ENCODE data around the gene C12orf57.

C12orf57 gene

GRCh38 chr12:6957741-6958608 lies 14.2 kb downstream of the C12orf57 start:
- Histone ChIP-seq H3K27ac (no peak overlapping the region), H3K36me3 (ENCODE audit: insufficient read depth) (no peaks in the 10 kb centered on the region), H3K27me3 (ENCODE audit: insufficient read depth, low read depth) (no peaks in the 10 kb centered on the region), H2AFZ (ENCODE audit: low read depth) (no peak overlapping the region), H3K9ac (no peak overlapping the region), H3K4me1 (ENCODE audit: low read depth, poor library complexity, severe bottlenecking) (peaks cover 18% of the 10 kb centered on the region), H4K20me1 (ENCODE audit: insufficient read depth) (no peaks in the 10 kb centered on the region), H3K4me3 (IDR thresholded peaks at IDR 0.05; ENCODE audit: insufficient read depth, low read depth, low read length) (no peak overlapping the region), H3K79me2 (ENCODE audit: insufficient read depth, low read depth) (no peaks in the 10 kb centered on the region), H3K4me2 (no peak overlapping the region)
- TF ChIP-seq CTCF (conservative IDR thresholded peaks at IDR 0.05; ENCODE audit: low read depth, low read length): no peak

- Histone ChIP-seq H3K4me2 (no peak overlapping the region), H4K20me1 (ENCODE audit: insufficient read depth) (no peaks in the 10 kb centered on the region), H3K4me1 (ENCODE audit: low read depth, poor library complexity, severe bottlenecking) (peaks cover 11% of the 10 kb centered on the region), H3K79me2 (ENCODE audit: insufficient read depth, low read depth) (no peaks in the 10 kb centered on the region), H3K36me3 (ENCODE audit: insufficient read depth) (no peaks in the 10 kb centered on the region), H3K4me3 (IDR thresholded peaks at IDR 0.05; ENCODE audit: insufficient read depth, low read depth, low read length) (no peak overlapping the region), H3K27ac (no peak overlapping the region), H3K9ac (no peak overlapping the region), H2AFZ (ENCODE audit: low read depth) (no peak overlapping the region), H3K27me3 (ENCODE audit: insufficient read depth, low read depth) (no peaks in the 10 kb centered on the region)
- no peak for TF ChIP-seq CTCF (conservative IDR thresholded peaks at IDR 0.05; ENCODE audit: low read depth, low read length)
Measured at GRCh38 chr12:6958609-6959057, 14.8 kb downstream of the C12orf57 start.

- no peaks in the 10 kb centered on the region for H4K20me1 ChIP-seq (ENCODE audit: insufficient read depth)
- TF ChIP-seq CTCF (conservative IDR thresholded peaks at IDR 0.05; ENCODE audit: low read depth, low read length): no peak
- no peaks in the 10 kb centered on the region for H3K79me2 ChIP-seq (ENCODE audit: insufficient read depth, low read depth)
- H3K4me1 ChIP-seq (ENCODE audit: low read depth, poor library complexity, severe bottlenecking): peaks cover 5% of the 10 kb centered on the region
- H3K27ac ChIP-seq: no peak overlapping the region
- no peak overlapping the region for H3K4me3 ChIP-seq (IDR thresholded peaks at IDR 0.05; ENCODE audit: insufficient read depth, low read depth, low read length)
- no peaks in the 10 kb centered on the region for H3K27me3 ChIP-seq (ENCODE audit: insufficient read depth, low read depth)
- H3K36me3 ChIP-seq (ENCODE audit: insufficient read depth): no peaks in the 10 kb centered on the region
- no peak overlapping the region for H3K9ac ChIP-seq
- no peak overlapping the region for H3K4me2 ChIP-seq
- no peak overlapping the region for H2AFZ ChIP-seq (ENCODE audit: low read depth)
Measured at GRCh38 chr12:6959058-6959804, 15.4 kb downstream of the C12orf57 start.

- H3K4me3 ChIP-seq (IDR thresholded peaks at IDR 0.05; ENCODE audit: insufficient read depth, low read depth, low read length): no peak overlapping the region
- H3K79me2 ChIP-seq (ENCODE audit: insufficient read depth, low read depth): no peaks in the 10 kb centered on the region
- H2AFZ ChIP-seq (ENCODE audit: low read depth): no peak overlapping the region
- no peaks in the 10 kb centered on the region for H3K4me1 ChIP-seq (ENCODE audit: low read depth, poor library complexity, severe bottlenecking)
- no peaks in the 10 kb centered on the region for H3K27me3 ChIP-seq (ENCODE audit: insufficient read depth, low read depth)
- no peaks in the 10 kb centered on the region for H3K36me3 ChIP-seq (ENCODE audit: insufficient read depth)
- no peak overlapping the region for H3K4me2 ChIP-seq
- H3K9ac ChIP-seq: no peak overlapping the region
- H4K20me1 ChIP-seq (ENCODE audit: insufficient read depth): no peaks in the 10 kb centered on the region
- H3K27ac ChIP-seq: no peak overlapping the region
- TF ChIP-seq CTCF (conservative IDR thresholded peaks at IDR 0.05; ENCODE audit: low read depth, low read length): no peak
Measured at GRCh38 chr12:6959805-6960592, 16.2 kb downstream of the C12orf57 start.
